Right atrium auricular region (tissue), 2 donors: Measurements from ENCODE around the gene SUDS3. TPM values are rescaled to one million over a fixed set of nuclear protein-coding genes. Genes with fewer than 3 reads are reported as not detected.
A peak's percentile ranks its signal among the peaks of the same experiment; 100 is the strongest.

Source experiments
- DNase-seq: peaks from one replicate; pipeline ENCODE4 v3.0.0-alpha.2; 2019; ENCODE audit warnings: low spot score
- H3K27ac ChIP-seq, 2 donors: fragments of 200-600 bp; sonication (generic); 1 replicate in 1 of 2; 2 replicates in 1 of 2; pipeline ENCODE4 v1.5.1; 2016 to 2019
- H3K27me3 ChIP-seq, 2 donors: fragments of 200-600 bp; sonication (generic); one replicate each; pipeline versions ENCODE4 v1.5.1 to v1.6.0; 2017 to 2019
- H3K36me3 ChIP-seq: fragments of 200-600 bp; sonication (generic); one replicate; pipeline ENCODE4 v1.5.1; 2016
- H3K4me1 ChIP-seq, 2 donors: fragments of 200-600 bp; sonication (generic); one replicate each; pipeline versions ENCODE4 v1.5.1 to v1.6.0; 2017 to 2019
- H3K4me3 ChIP-seq, 2 donors: fragments of 200-600 bp; sonication (generic); 1 replicate in 1 of 2; 2 replicates in 1 of 2; pipeline ENCODE4 v1.5.1; 2017 to 2019; ENCODE audit warnings: mild to moderate bottlenecking in 1 of 2, moderate library complexity in 1 of 2
- H3K9me3 ChIP-seq, 2 donors: fragments of 200-600 bp; sonication (generic); one replicate each; pipeline ENCODE4 v1.5.1; 2019
- total RNA-seq, 2 donors: library from RNA; depleted of rRNA; stranded (reverse); fragments of >200 nt; gene quantifications; one replicate each; pipeline ENCODE4 v1.1.0, GENCODE V29; 2016
- TF ChIP-seq, protein P1 (sequence below), 2 donors: fragments of 200-600 bp; sonication (generic); IDR thresholded peaks; one replicate each; pipeline ENCODE4 v1.5.1; 2019; ENCODE audit warnings: antibody characterized with exemption in 2 of 2

SUDS3 gene
- total RNA-seq, 2 donors from 2014 or later, result 19.1 to 30.2 TPM

DNA sequence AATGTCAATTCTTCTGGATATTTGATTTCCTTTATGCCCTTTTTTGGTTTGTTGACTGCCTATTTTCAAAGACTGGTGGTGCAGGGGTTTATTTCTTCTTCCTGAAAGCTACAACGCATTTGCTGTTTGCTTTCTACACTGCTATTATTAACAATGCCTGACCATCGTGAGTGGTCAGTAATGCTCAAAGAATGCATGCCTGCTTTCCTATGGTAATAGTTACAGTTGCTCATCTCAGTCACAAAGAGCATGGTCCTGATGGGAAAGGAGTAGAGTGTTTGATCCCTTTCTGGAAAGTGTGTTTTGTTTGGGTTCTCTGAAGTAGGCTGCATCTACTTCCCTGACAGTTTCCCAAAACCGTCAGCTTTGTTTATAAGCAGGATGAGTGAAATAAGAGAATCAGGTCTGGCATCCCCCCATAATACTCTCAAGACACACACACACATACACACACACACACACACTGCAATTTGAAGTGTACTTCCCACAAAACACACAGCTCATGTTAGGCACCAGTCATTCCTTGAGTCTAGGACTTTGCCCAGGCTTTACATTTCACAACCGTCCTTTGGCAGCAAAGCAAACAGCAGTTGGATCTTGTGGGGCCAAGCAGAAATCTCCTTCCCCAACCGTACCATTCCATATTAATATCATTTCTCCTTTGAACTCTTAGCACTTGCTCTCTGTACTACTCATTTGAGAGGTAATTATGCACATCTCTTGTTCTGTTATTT, 56.6 kb downstream of the SUDS3 start:
- Histone ChIP-seq H3K36me3 (no peaks in the 10 kb centered on the region), H3K27ac (no peak overlapping the region), H3K4me3 (no peak overlapping the region), H3K9me3 (no peaks in the 10 kb centered on the region), H3K27me3 (no peaks in the 10 kb centered on the region), H3K4me1 (no peaks in the 10 kb centered on the region)
- DNase-seq, result no peak
- TF ChIP-seq, protein P1, sequence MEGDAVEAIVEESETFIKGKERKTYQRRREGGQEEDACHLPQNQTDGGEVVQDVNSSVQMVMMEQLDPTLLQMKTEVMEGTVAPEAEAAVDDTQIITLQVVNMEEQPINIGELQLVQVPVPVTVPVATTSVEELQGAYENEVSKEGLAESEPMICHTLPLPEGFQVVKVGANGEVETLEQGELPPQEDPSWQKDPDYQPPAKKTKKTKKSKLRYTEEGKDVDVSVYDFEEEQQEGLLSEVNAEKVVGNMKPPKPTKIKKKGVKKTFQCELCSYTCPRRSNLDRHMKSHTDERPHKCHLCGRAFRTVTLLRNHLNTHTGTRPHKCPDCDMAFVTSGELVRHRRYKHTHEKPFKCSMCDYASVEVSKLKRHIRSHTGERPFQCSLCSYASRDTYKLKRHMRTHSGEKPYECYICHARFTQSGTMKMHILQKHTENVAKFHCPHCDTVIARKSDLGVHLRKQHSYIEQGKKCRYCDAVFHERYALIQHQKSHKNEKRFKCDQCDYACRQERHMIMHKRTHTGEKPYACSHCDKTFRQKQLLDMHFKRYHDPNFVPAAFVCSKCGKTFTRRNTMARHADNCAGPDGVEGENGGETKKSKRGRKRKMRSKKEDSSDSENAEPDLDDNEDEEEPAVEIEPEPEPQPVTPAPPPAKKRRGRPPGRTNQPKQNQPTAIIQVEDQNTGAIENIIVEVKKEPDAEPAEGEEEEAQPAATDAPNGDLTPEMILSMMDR (IDR thresholded peaks at IDR 0.05), result no peak

DNA sequence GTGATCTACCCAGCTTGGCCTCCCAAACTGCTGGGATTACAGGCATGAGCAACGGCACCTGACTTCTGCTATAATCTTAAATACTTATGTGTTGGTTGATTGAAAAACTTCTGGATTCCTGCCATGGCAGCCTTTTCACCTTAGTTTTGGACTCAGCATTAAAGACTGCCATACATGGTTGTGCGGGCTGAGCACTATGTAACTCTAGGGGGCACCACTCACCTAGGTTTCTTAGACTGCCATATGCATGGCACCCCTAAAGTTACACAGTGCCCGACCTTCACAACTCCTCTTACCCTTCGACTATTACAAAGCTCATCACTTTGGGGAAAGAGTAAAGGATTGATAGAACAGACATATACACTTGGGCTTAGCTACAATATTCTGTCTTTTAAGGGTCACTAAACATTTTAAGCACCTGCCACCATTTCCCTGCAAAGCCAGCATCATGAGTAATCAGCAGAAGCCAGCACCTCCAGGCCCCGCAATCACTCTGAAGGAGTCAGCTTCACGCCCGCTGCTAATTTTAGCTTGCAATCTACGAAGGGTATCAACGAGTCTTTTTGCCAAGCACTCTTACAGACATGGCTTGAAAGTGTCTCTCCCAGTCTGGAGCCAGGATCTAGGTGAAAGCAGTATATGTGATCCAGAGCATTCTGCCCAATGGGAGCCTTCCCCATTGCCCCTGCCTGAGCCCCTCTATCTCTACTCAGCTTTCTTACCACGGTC, 59.8 kb downstream of the SUDS3 start:
- no peak for DNase-seq
- TF ChIP-seq, protein P1 (IDR thresholded peaks at IDR 0.05), result peak in 1 of 2 donors; percentile 44
- Histone ChIP-seq H3K9me3 (no peaks in the 10 kb centered on the region), H3K36me3 (no peaks in the 10 kb centered on the region), H3K27ac (no peak overlapping the region), H3K4me1 (no peaks in the 10 kb centered on the region), H3K4me3 (no peak overlapping the region), H3K27me3 (no peaks in the 10 kb centered on the region)

GRCh38 chr12:118436986-118437385, 60.6 kb downstream of the SUDS3 start:
- no peak for DNase-seq
- no peak overlapping the region for H3K27ac ChIP-seq
- TF ChIP-seq, protein P1 (IDR thresholded peaks at IDR 0.05), result no peak

GRCh38 chr12:118439068-118439467, 62.7 kb downstream of the SUDS3 start:
- Histone ChIP-seq H3K4me3 (no peak overlapping the region), H3K36me3 (no peaks in the 10 kb centered on the region), H3K27me3 (no peaks in the 10 kb centered on the region), H3K27ac (no peak overlapping the region), H3K9me3 (no peaks in the 10 kb centered on the region), H3K4me1 (no peaks in the 10 kb centered on the region)
- TF ChIP-seq, protein P1 (IDR thresholded peaks at IDR 0.05), result no peak
- DNase-seq, result no peak

More at GRCh38 chr12:118436986-118437385, 60.6 kb downstream of the SUDS3 start:
- Histone ChIP-seq H3K9me3 (no peaks in the 10 kb centered on the region), H3K4me1 (no peaks in the 10 kb centered on the region), H3K36me3 (no peaks in the 10 kb centered on the region), H3K27me3 (no peaks in the 10 kb centered on the region), H3K4me3 (no peak overlapping the region)

DNA sequence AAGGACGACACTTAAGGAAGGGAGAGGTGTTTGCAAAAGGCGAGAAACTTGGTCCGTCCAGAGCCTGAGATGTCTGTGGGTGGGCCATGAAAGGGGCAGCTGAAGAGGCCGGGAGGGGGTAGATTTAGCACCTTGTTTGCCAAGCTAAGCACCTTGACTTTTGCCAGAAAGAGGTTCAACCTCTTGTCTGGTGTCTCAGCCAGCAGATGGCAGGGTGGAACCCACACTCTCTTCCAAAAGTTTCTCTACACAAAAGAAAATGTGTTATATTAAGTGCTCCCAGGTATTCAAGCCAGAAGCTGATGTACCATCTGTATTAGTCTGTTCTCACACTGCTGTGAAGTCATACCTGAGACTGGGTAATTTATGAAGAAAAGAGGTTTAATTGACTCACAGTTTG, 69.9 kb downstream of the SUDS3 start:
- H3K4me1 ChIP-seq, result no peaks in the 10 kb centered on the region
- TF ChIP-seq, protein P1 (IDR thresholded peaks at IDR 0.05), result peak in 1 of 2 donors; percentile 37
- no peaks in the 10 kb centered on the region for H3K27me3 ChIP-seq
- no peak for DNase-seq
- H3K4me3 ChIP-seq, result no peak overlapping the region
- H3K9me3 ChIP-seq, result no peaks in the 10 kb centered on the region
- H3K27ac ChIP-seq, result no peak overlapping the region
- H3K36me3 ChIP-seq, result no peaks in the 10 kb centered on the region
